Putamen (tissue), 1 donor: ENCODE data around the gene IL24.

ENCODE experiments used
- DNase-seq: peaks from one replicate; pipeline ENCODE4 v3.0.0-alpha.2; 2016; ENCODE audit warnings: low spot score

The IL24 gene

GRCh38 chr1:206953126-206953525 is 55.9 kb downstream of the IL24 start:
- no peak for DNase-seq

GRCh38 chr1:206953626-206954025 is 56.4 kb downstream of the IL24 start:
- DNase-seq = no peak
